Upper lobe of right lung (tissue), 1 donor: ENCODE results near the gene MYO1E. TPM values are rescaled to one million over a fixed set of nuclear protein-coding genes. Genes with fewer than 3 reads are reported as not detected.
"Not testable (repeated sequence)": the region's sequence is repeated elsewhere in the genome, so short reads cannot be mapped to it uniquely, and the experiment has no call there.

Experiments
- ATAC-seq: fragments of 200-7000 bp; cut with Tn5 transposase; one replicate; pipeline ENCODE4 v1.9.1; 2020; ENCODE audit warnings: mild to moderate bottlenecking, moderate library complexity
- DNase-seq: peaks from one replicate; pipeline ENCODE4 v3.0.0-alpha.2; 2020
- H3K27ac ChIP-seq: fragments of 200-600 bp; one replicate; pipeline ENCODE4 v1.8.0; 2022
- H3K27me3 ChIP-seq: fragments of 200-600 bp; one replicate; pipeline ENCODE4 v1.8.0; 2022; ENCODE audit warnings: mild to moderate bottlenecking
- H3K36me3 ChIP-seq: fragments of 200-600 bp; one replicate; pipeline ENCODE4 v1.8.0; 2022
- H3K4me1 ChIP-seq: fragments of 200-600 bp; one replicate; pipeline ENCODE4 v1.8.0; 2022
- H3K4me3 ChIP-seq: fragments of 200-600 bp; one replicate; pipeline ENCODE4 v1.8.0; 2022; ENCODE audit warnings: mild to moderate bottlenecking
- H3K9me3 ChIP-seq: fragments of 200-600 bp; one replicate; pipeline ENCODE4 v1.8.0; 2022
- CTCF ChIP-seq: fragments of 200-600 bp; IDR thresholded peaks from one replicate; pipeline ENCODE4 v1.8.0; 2022; ENCODE audit warnings: antibody characterized with exemption
- intact Hi-C: fragments of 100-400 bp; cut with DNase I; formaldehyde crosslinking; loops from one replicate; pipeline ENCODE4 v1.11.0; 2022
- total RNA-seq: library from RNA; stranded (reverse); fragmentation: NEBNext Ultra II Directional; extraction: Animal tissue kit (Norgen Biotek cat#: 25700); gene quantifications from one replicate; pipeline ENCODE4 v1.2.1, GENCODE V29; 2021
- donor health status: DM: no; HTN: yes; CAD: no; lungs with severe emphysema.

The MYO1E gene
- total RNA-seq, 1 donor from 2014 or later, result 98.4 TPM

- Histone ChIP-seq H3K27me3 (no peaks in the 10 kb centered on the region), H3K36me3 (peaks cover 8% of the 10 kb centered on the region), H3K9me3 (no peaks in the 10 kb centered on the region), H3K4me3 (no peak overlapping the region), H3K4me1 (peaks cover 15% of the 10 kb centered on the region), H3K27ac (peak overlapping the region; percentile 68)
- DNase-seq (no peak), ATAC-seq (peak; percentile 38)
- TF ChIP-seq CTCF, result no peak
- intact Hi-C loops, result no loop called here
Observed at GRCh38 chr15:59166166-59166565, 206.5 kb downstream of the MYO1E start.

GRCh38 chr15:59165726-59166125, 206.9 kb downstream of the MYO1E start:
- DNase-seq, result peak; percentile 27
- H3K4me1 ChIP-seq, result peaks cover 15% of the 10 kb centered on the region
- no peak for TF ChIP-seq CTCF
- H3K27ac ChIP-seq, result peak overlapping the region; percentile 68
- intact Hi-C loops, result no loop called here
- H3K36me3 ChIP-seq, result peaks cover 9% of the 10 kb centered on the region
- no peaks in the 10 kb centered on the region for H3K27me3 ChIP-seq
- ATAC-seq, result peak; percentile 44
- H3K4me3 ChIP-seq, result no peak overlapping the region
- no peaks in the 10 kb centered on the region for H3K9me3 ChIP-seq

GRCh38 chr15:59162080-59162479, 210.6 kb downstream of the MYO1E start:
- H3K9me3 ChIP-seq, H3K27ac ChIP-seq, H3K27me3 ChIP-seq, H3K4me3 ChIP-seq, ATAC-seq, intact Hi-C loops, DNase-seq: not testable (repeated sequence)
- Histone ChIP-seq H3K4me1 (peaks cover 21% of the 10 kb centered on the region), H3K36me3 (peaks cover 26% of the 10 kb centered on the region)

GRCh38 chr15:59160880-59161593, 211.6 kb downstream of the MYO1E start:
- peak; percentile 25 for TF ChIP-seq CTCF
- peaks cover 12% of the 10 kb centered on the region for H3K4me1 ChIP-seq
- H3K9me3 ChIP-seq, result no peaks in the 10 kb centered on the region
- no peak overlapping the region for H3K4me3 ChIP-seq
- H3K27ac ChIP-seq, result no peak overlapping the region
- H3K36me3 ChIP-seq, result peaks cover 32% of the 10 kb centered on the region
- no peaks in the 10 kb centered on the region for H3K27me3 ChIP-seq
- ATAC-seq, result peak; percentile 10
- DNase-seq, result no peak
- intact Hi-C loops, result no loop called here

GRCh38 chr15:59159210-59159609, 213.5 kb downstream of the MYO1E start:
- Histone ChIP-seq H3K9me3 (no peaks in the 10 kb centered on the region), H3K36me3 (peaks cover 35% of the 10 kb centered on the region), H3K27me3 (no peaks in the 10 kb centered on the region), H3K4me1 (peaks cover 5% of the 10 kb centered on the region), H3K27ac (peak overlapping the region; percentile 26), H3K4me3 (no peak overlapping the region)
- intact Hi-C loops, result no loop called here
- peak; percentile 43 for ATAC-seq
- no peak for DNase-seq
- no peak for TF ChIP-seq CTCF

- TF ChIP-seq CTCF, result no peak
- ATAC-seq, result peak; percentile 90
- H3K36me3 ChIP-seq, result peaks cover 39% of the 10 kb centered on the region
Observed at GRCh38 chr15:59158701-59159034, 214.0 kb downstream of the MYO1E start.

More at GRCh38 chr15:59158701-59159034, 214.0 kb downstream of the MYO1E start:
- no peak overlapping the region for H3K27ac ChIP-seq
- no peak overlapping the region for H3K4me3 ChIP-seq
- peaks cover 5% of the 10 kb centered on the region for H3K4me1 ChIP-seq
- no peaks in the 10 kb centered on the region for H3K27me3 ChIP-seq
- H3K9me3 ChIP-seq, result no peaks in the 10 kb centered on the region
- intact Hi-C loops, result no loop called here
- peak; percentile 82 for DNase-seq
